ENCODE measurements around the gene SCRT2. TPM values are rescaled to one million over a fixed set of nuclear protein-coding genes. Genes with fewer than 3 reads are reported as not detected.

SCRT2 gene
- polyA plus RNA-seq, 1 donor from 2014 or later, result 2.5 TPM

- Histone ChIP-seq H3K9ac (ENCODE audit: low read length) (no peak overlapping the region), H3K27me3 (ENCODE audit: insufficient read depth, low read depth, low read length) (no peaks in the 10 kb centered on the region), H4K20me1 (ENCODE audit: insufficient read depth) (no peaks in the 10 kb centered on the region), H3K4me2 (ENCODE audit: low read length) (no peak overlapping the region), H2AFZ (ENCODE audit: low read depth, low read length) (no peak overlapping the region), H3K9me3 (ENCODE audit: low read length) (no peaks in the 10 kb centered on the region), H3K9me2 (ENCODE audit: insufficient read depth, low read length) (no peaks in the 10 kb centered on the region), H3K79me2 (replicated peaks; ENCODE audit: insufficient read depth, low read length) (no peaks in the 10 kb centered on the region), H3K27ac (ENCODE audit: low read length) (no peak overlapping the region), H3K4me3 (ENCODE audit: low read length) (no peak overlapping the region), H3K36me3 (ENCODE audit: insufficient read depth, low read length) (peaks cover 8% of the 10 kb centered on the region), H3F3A (ENCODE audit: insufficient read depth, low read length, poor library complexity, severe bottlenecking) (no peaks in the 10 kb centered on the region)
- TF ChIP-seq EP300 (conservative IDR thresholded peaks at IDR 0.05; ENCODE audit: poor library complexity, severe bottlenecking) (no peak), RAD21 (conservative IDR thresholded peaks at IDR 0.05) (no peak), TAF1 (IDR thresholded peaks at IDR 0.05; ENCODE audit: low read depth) (no peak), SMC3 (conservative IDR thresholded peaks at IDR 0.05; ENCODE audit: poor library complexity) (no peak), MXI1 (conservative IDR thresholded peaks at IDR 0.05; ENCODE audit: poor library complexity, severe bottlenecking) (no peak), EZH2 (IDR thresholded peaks at IDR 0.05; ENCODE audit: borderline replicate concordance, insufficient read depth, low read length, poor library complexity, severe bottlenecking) (no peak), POLR2AphosphoS5 (IDR thresholded peaks at IDR 0.05) (no peak)
- TF ChIP-seq, protein P1, sequence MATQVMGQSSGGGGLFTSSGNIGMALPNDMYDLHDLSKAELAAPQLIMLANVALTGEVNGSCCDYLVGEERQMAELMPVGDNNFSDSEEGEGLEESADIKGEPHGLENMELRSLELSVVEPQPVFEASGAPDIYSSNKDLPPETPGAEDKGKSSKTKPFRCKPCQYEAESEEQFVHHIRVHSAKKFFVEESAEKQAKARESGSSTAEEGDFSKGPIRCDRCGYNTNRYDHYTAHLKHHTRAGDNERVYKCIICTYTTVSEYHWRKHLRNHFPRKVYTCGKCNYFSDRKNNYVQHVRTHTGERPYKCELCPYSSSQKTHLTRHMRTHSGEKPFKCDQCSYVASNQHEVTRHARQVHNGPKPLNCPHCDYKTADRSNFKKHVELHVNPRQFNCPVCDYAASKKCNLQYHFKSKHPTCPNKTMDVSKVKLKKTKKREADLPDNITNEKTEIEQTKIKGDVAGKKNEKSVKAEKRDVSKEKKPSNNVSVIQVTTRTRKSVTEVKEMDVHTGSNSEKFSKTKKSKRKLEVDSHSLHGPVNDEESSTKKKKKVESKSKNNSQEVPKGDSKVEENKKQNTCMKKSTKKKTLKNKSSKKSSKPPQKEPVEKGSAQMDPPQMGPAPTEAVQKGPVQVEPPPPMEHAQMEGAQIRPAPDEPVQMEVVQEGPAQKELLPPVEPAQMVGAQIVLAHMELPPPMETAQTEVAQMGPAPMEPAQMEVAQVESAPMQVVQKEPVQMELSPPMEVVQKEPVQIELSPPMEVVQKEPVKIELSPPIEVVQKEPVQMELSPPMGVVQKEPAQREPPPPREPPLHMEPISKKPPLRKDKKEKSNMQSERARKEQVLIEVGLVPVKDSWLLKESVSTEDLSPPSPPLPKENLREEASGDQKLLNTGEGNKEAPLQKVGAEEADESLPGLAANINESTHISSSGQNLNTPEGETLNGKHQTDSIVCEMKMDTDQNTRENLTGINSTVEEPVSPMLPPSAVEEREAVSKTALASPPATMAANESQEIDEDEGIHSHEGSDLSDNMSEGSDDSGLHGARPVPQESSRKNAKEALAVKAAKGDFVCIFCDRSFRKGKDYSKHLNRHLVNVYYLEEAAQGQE (IDR thresholded peaks at IDR 0.05; ENCODE audit: borderline replicate concordance), result no peak
- TF ChIP-seq, protein P2, sequence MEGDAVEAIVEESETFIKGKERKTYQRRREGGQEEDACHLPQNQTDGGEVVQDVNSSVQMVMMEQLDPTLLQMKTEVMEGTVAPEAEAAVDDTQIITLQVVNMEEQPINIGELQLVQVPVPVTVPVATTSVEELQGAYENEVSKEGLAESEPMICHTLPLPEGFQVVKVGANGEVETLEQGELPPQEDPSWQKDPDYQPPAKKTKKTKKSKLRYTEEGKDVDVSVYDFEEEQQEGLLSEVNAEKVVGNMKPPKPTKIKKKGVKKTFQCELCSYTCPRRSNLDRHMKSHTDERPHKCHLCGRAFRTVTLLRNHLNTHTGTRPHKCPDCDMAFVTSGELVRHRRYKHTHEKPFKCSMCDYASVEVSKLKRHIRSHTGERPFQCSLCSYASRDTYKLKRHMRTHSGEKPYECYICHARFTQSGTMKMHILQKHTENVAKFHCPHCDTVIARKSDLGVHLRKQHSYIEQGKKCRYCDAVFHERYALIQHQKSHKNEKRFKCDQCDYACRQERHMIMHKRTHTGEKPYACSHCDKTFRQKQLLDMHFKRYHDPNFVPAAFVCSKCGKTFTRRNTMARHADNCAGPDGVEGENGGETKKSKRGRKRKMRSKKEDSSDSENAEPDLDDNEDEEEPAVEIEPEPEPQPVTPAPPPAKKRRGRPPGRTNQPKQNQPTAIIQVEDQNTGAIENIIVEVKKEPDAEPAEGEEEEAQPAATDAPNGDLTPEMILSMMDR (IDR thresholded peaks at IDR 0.05; ENCODE audit: poor library complexity, severe bottlenecking), result no peak
Observed at GRCh38 chr20:646868-647233, 28.8 kb downstream of the SCRT2 start.

GRCh38 chr20:646107-646867, 29.3 kb downstream of the SCRT2 start:
- H2AFZ ChIP-seq (ENCODE audit: low read depth, low read length), result no peak overlapping the region
- no peak overlapping the region for H3K27ac ChIP-seq (ENCODE audit: low read length)

More at GRCh38 chr20:646107-646867, 29.3 kb downstream of the SCRT2 start:
- H3K36me3 ChIP-seq (ENCODE audit: insufficient read depth, low read length), result peaks cover 8% of the 10 kb centered on the region
- no peak overlapping the region for H3K9ac ChIP-seq (ENCODE audit: low read length)
- H3K9me3 ChIP-seq (ENCODE audit: low read length), result no peaks in the 10 kb centered on the region
- no peaks in the 10 kb centered on the region for H3K79me2 ChIP-seq (replicated peaks; ENCODE audit: insufficient read depth, low read length)
- no peak overlapping the region for H3K4me2 ChIP-seq (ENCODE audit: low read length)
- no peaks in the 10 kb centered on the region for H3K9me2 ChIP-seq (ENCODE audit: insufficient read depth, low read length)
- H3K4me3 ChIP-seq (ENCODE audit: low read length), result no peak overlapping the region
- TF ChIP-seq, protein P1 (IDR thresholded peaks at IDR 0.05; ENCODE audit: borderline replicate concordance), result no peak
- TF ChIP-seq EP300 (conservative IDR thresholded peaks at IDR 0.05; ENCODE audit: poor library complexity, severe bottlenecking) (no peak), RAD21 (conservative IDR thresholded peaks at IDR 0.05) (no peak), SMC3 (conservative IDR thresholded peaks at IDR 0.05; ENCODE audit: poor library complexity) (no peak), POLR2AphosphoS5 (IDR thresholded peaks at IDR 0.05) (no peak), EZH2 (IDR thresholded peaks at IDR 0.05; ENCODE audit: borderline replicate concordance, insufficient read depth, low read length, poor library complexity, severe bottlenecking) (no peak), MXI1 (conservative IDR thresholded peaks at IDR 0.05; ENCODE audit: poor library complexity, severe bottlenecking) (no peak), TAF1 (IDR thresholded peaks at IDR 0.05; ENCODE audit: low read depth) (no peak)
- TF ChIP-seq, protein P2 (IDR thresholded peaks at IDR 0.05; ENCODE audit: poor library complexity, severe bottlenecking), result no peak
- no peaks in the 10 kb centered on the region for H3F3A ChIP-seq (ENCODE audit: insufficient read depth, low read length, poor library complexity, severe bottlenecking)
- no peaks in the 10 kb centered on the region for H4K20me1 ChIP-seq (ENCODE audit: insufficient read depth)
- no peaks in the 10 kb centered on the region for H3K27me3 ChIP-seq (ENCODE audit: insufficient read depth, low read depth, low read length)
